CD14-positive monocyte (primary cell): ENCODE measurements around the gene ERBB3. TPM values are rescaled to one million over a fixed set of nuclear protein-coding genes. Genes with fewer than 3 reads are reported as not detected.
"Not testable (repeated sequence)": the region's sequence is repeated elsewhere in the genome, so short reads cannot be mapped to it uniquely, and the experiment has no call there.

Experiments
- DNase-seq, 3 donors: peaks; one replicate each; pipeline ENCODE4 v3.0.0-alpha.2; 2011 to 2022
- H2AFZ ChIP-seq: 2 replicates; pipeline ENCODE4 v1.6.0; 2012; ENCODE audit warnings: mild to moderate bottlenecking, low read depth, low read length, inconsistent platforms; ENCODE audit not compliant: insufficient read depth, poor library complexity, severe bottlenecking
- H3K27ac ChIP-seq, 2 donors: 1 replicate in 1 of 2; 2 replicates in 1 of 2; pipeline ENCODE4 v1.5.1; 2012 to 2013; ENCODE audit warnings: low read length in 2 of 2, control low read depth in 1 of 2, inconsistent platforms in 1 of 2, low read depth in 1 of 2, mild to moderate bottlenecking in 1 of 2
- H3K27me3 ChIP-seq, 2 donors: one replicate each; pipeline versions ENCODE4 v1.6.0 to v1.6.1; 2011 to 2013; ENCODE audit warnings: low read length in 2 of 2; ENCODE audit not compliant: control insufficient read depth in 2 of 2, insufficient read depth in 2 of 2
- H3K36me3 ChIP-seq, 2 donors: replicated peaks in 1 of 2; 1 replicate in 1 of 2; 2 replicates in 1 of 2; pipeline versions ENCODE4 v1.5.1 to v1.6.1; 2012 to 2013; ENCODE audit warnings: low read length in 2 of 2, control low read depth in 1 of 2, inconsistent platforms in 1 of 2, mild to moderate bottlenecking in 1 of 2; ENCODE audit not compliant: insufficient read depth in 2 of 2, control insufficient read depth in 1 of 2
- H3K4me1 ChIP-seq, 2 donors: 1 replicate in 1 of 2; 2 replicates in 1 of 2; pipeline versions ENCODE4 v1.5.1 to v1.6.1; 2012 to 2013; ENCODE audit warnings: low read length in 2 of 2, control low read depth in 1 of 2, inconsistent platforms in 1 of 2, mild to moderate bottlenecking in 1 of 2, moderate library complexity in 1 of 2; ENCODE audit not compliant: insufficient read depth in 2 of 2, control insufficient read depth in 1 of 2
- H3K4me2 ChIP-seq: replicated peaks from 2 replicates; pipeline ENCODE3; 2012; ENCODE audit warnings: low read length, moderate library complexity, mild to moderate bottlenecking; ENCODE audit not compliant: poor library complexity, severe bottlenecking; ENCODE audit errors: extremely low read depth
- H3K4me3 ChIP-seq, 3 experiments: fragments of 200-600 bp in 1 of 3; sonication (generic) in 1 of 3; replicated peaks in 1 of 3; 1 replicate in 2 of 3; 2 replicates in 1 of 3; pipeline ENCODE4 v1.5.1; 2011 to 2013; ENCODE audit warnings: low read length in 3 of 3, mild to moderate bottlenecking in 3 of 3, control low read depth in 2 of 3, low read depth in 2 of 3, inconsistent platforms in 1 of 3, moderate library complexity in 1 of 3
- H3K79me2 ChIP-seq: 2 replicates; pipeline ENCODE4 v1.6.0; 2012; ENCODE audit warnings: mild to moderate bottlenecking, control low read depth, inconsistent platforms, low read length, moderate library complexity; ENCODE audit not compliant: insufficient read depth
- H3K9ac ChIP-seq: 2 replicates; pipeline ENCODE4 v1.6.0; 2017; ENCODE audit warnings: low read length, mild to moderate bottlenecking; ENCODE audit not compliant: insufficient read depth, poor library complexity, severe bottlenecking
- H3K9me3 ChIP-seq, 2 donors: replicated peaks in 1 of 2; 1 replicate in 1 of 2; 2 replicates in 1 of 2; pipeline versions ENCODE4 v1.5.1 to v1.6.1; 2012 to 2013; ENCODE audit warnings: low read length in 2 of 2, control low read depth in 1 of 2; ENCODE audit not compliant: control insufficient read depth in 1 of 2, insufficient read depth in 1 of 2
- H4K20me1 ChIP-seq: 2 replicates; pipeline ENCODE4 v1.6.0; 2012; ENCODE audit warnings: mild to moderate bottlenecking, low read length, control low read depth, moderate library complexity; ENCODE audit not compliant: insufficient read depth
- H3K27ac Mint-ChIP-seq, 7 donors: one replicate each; pipeline ENCODE4 v1.8.0; 2020; ENCODE audit warnings: mild to moderate bottlenecking in 7 of 7, mixed read lengths in 7 of 7, moderate library complexity in 6 of 7, inconsistent platforms in 2 of 7
- H3K27me3 Mint-ChIP-seq, 3 donors: one replicate each; pipeline ENCODE4 v1.8.0; 2021 to 2022; ENCODE audit warnings: low read depth in 3 of 3, mild to moderate bottlenecking in 3 of 3, mixed read lengths in 3 of 3, moderate library complexity in 3 of 3, inconsistent platforms in 1 of 3
- H3K36me3 Mint-ChIP-seq, 2 donors: one replicate each; pipeline ENCODE4 v1.8.0; 2020; ENCODE audit warnings: mixed read lengths in 2 of 2, inconsistent platforms in 1 of 2, mild to moderate bottlenecking in 1 of 2
- H3K4me1 Mint-ChIP-seq: one replicate; pipeline ENCODE4 v1.8.0; 2020; ENCODE audit warnings: mild to moderate bottlenecking, mixed read lengths
- H3K4me3 Mint-ChIP-seq, 2 donors: one replicate each; pipeline ENCODE4 v1.8.0; 2020; ENCODE audit warnings: mild to moderate bottlenecking in 2 of 2, mixed read lengths in 2 of 2, moderate library complexity in 1 of 2
- H3K9me3 Mint-ChIP-seq, 7 donors: one replicate each; pipeline ENCODE4 v1.8.0; 2020 to 2022; ENCODE audit warnings: mixed read lengths in 7 of 7, mild to moderate bottlenecking in 6 of 7, moderate library complexity in 6 of 7, inconsistent platforms in 2 of 7
- CTCF ChIP-seq: fragments of 200-600 bp; IDR thresholded peaks from one replicate; pipeline ENCODE4 v1.8.0; 2022; ENCODE audit warnings: antibody characterized with exemption, mild to moderate bottlenecking
- WGBS: methylation state at CpG from one replicate; pipeline ENCODE4 v1.1.5; 2013; ENCODE audit warnings: missing lambda C conversion rate; ENCODE audit not compliant: insufficient coverage; 5-methylcytosine and 5-hydroxymethylcytosine counted together
- intact Hi-C, 2 donors: fragments of 100-400 bp; cut with micrococcal nuclease; formaldehyde crosslinking; loops; one replicate each; pipeline versions ENCODE4 v1.15.0 to v1.15.1; 2023
- polyA plus RNA-seq, 3 donors: library from polyadenylated mRNA; depleted of rRNA in 1 of 3; unstranded in 2 of 3; stranded (reverse) in 1 of 3; fragments of 300-500 nt in 2 of 3; fragments of >200 nt in 1 of 3; fragmentation: Illumina TruSeq in 2 of 3; gene quantifications; 1 replicate in 2 of 3; 2 replicates in 1 of 3; pipeline ENCODE4 v1.2.3, GENCODE V29; 2012 to 2021

Gene ERBB3
- polyA plus RNA-seq, 3 donors: 0.01 TPM; not detected in 2

GRCh38 chr12:56053407-56053893 lies 26.5 kb upstream of the ERBB3 start:
- Histone ChIP-seq H3K9ac (no peak overlapping the region), H4K20me1 (no peaks in the 10 kb centered on the region), H3K4me1 (no peaks in the 10 kb centered on the region), H3K79me2 (no peaks in the 10 kb centered on the region), H3K27ac (no peak overlapping the region), H3K4me2 (no peak overlapping the region), H2AFZ (no peak overlapping the region), H3K36me3 (no peaks in the 10 kb centered on the region), H3K9me3 (no peaks in the 10 kb centered on the region), H3K27me3 (no peaks in the 10 kb centered on the region), H3K4me3 (no peak overlapping the region)
- WGBS: 100% methylated on average over 5 of the region's 6 CpGs
- no peaks in the 10 kb centered on the region for H3K36me3 Mint-ChIP-seq
- peaks cover 2 to 5% (median 2%) of the 10 kb centered on the region in 3 donors for H3K27me3 Mint-ChIP-seq
- intact Hi-C loops: no loop called here
- TF ChIP-seq CTCF: no peak
- no peak overlapping the region for H3K27ac Mint-ChIP-seq
- H3K4me1 Mint-ChIP-seq: no peaks in the 10 kb centered on the region
- no peak for DNase-seq
- H3K9me3 Mint-ChIP-seq: peaks cover 0 to 2% (median 0%) of the 10 kb centered on the region in 7 donors
- H3K4me3 Mint-ChIP-seq: no peak overlapping the region

GRCh38 chr12:56059964-56060363 lies 20.0 kb upstream of the ERBB3 start:
- H3K27ac Mint-ChIP-seq, DNase-seq, H3K79me2 ChIP-seq, H3K27me3 Mint-ChIP-seq, H3K9ac ChIP-seq, H3K4me1 ChIP-seq, H3K36me3 Mint-ChIP-seq, H3K36me3 ChIP-seq, H4K20me1 ChIP-seq, intact Hi-C loops, H3K27me3 ChIP-seq, H3K9me3 Mint-ChIP-seq, H3K4me2 ChIP-seq, H3K4me1 Mint-ChIP-seq, H3K9me3 ChIP-seq, H3K4me3 ChIP-seq, H2AFZ ChIP-seq, H3K4me3 Mint-ChIP-seq, H3K27ac ChIP-seq: not testable (repeated sequence)
- 100% methylated on average over 4 of the region's 8 CpGs for WGBS
